GM19452 (cell line): Measurements from ENCODE around the gene PCDHB12.
"Not testable (repeated sequence)": the region's sequence is repeated elsewhere in the genome, so short reads cannot be mapped to it uniquely, and the experiment has no call there.

Source experiments
- ATAC-seq: cut with Tn5 transposase; IDR thresholded peaks from one replicate; pipeline ENCODE4 v1.9.1; 2021; ENCODE audit not compliant: unreplicated experiment

Gene PCDHB12

DNA sequence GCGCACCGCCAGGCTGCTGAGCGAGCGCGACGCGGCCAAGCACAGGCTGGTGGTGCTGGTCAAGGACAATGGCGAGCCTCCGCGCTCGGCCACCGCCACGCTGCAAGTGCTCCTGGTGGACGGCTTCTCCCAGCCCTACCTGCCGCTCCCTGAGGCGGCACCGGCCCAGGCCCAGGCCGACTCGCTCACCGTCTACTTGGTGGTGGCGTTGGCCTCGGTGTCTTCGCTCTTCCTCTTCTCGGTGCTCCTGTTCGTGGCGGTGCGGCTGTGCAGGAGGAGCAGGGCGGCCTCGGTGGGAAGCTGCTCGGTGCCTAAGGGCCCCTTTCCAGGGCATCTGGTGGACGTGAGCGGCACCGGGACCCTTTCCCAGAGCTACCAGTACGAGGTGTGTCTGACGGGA is 6.9 kb upstream of the PCDHB12 start:
- ATAC-seq = not testable (repeated sequence)

DNA sequence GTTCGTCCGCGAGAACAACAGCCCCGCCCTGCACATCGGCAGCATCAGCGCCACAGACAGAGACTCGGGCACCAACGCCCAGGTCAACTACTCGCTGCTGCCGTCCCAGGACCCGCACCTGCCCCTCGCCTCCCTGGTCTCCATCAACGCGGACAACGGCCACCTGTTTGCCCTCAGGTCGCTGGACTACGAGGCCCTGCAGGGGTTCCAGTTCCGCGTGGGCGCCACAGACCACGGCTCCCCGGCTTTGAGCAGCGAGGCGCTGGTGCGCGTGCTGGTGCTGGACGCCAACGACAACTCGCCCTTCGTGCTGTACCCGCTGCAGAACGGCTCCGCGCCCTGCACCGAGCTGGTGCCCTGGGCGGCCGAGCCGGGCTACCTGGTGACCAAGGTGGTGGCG is 1.8 kb downstream of the PCDHB12 start:
- not testable (repeated sequence) for ATAC-seq

DNA sequence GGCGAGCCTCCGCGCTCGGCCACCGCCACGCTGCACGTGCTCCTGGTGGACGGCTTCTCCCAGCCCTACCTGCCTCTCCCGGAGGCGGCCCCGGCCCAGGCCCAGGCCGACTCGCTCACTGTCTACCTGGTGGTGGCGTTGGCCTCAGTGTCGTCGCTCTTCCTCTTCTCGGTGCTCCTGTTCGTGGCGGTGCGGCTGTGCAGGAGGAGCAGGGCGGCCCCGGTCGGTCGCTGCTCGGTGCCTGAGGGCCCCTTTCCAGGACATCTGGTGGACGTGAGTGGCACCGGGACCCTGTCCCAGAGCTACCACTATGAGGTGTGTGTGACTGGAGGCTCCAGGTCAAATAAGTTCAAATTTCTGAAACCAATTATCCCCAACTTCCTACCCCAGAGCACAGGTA is 2.3 kb downstream of the PCDHB12 start:
- not testable (repeated sequence) for ATAC-seq

DNA sequence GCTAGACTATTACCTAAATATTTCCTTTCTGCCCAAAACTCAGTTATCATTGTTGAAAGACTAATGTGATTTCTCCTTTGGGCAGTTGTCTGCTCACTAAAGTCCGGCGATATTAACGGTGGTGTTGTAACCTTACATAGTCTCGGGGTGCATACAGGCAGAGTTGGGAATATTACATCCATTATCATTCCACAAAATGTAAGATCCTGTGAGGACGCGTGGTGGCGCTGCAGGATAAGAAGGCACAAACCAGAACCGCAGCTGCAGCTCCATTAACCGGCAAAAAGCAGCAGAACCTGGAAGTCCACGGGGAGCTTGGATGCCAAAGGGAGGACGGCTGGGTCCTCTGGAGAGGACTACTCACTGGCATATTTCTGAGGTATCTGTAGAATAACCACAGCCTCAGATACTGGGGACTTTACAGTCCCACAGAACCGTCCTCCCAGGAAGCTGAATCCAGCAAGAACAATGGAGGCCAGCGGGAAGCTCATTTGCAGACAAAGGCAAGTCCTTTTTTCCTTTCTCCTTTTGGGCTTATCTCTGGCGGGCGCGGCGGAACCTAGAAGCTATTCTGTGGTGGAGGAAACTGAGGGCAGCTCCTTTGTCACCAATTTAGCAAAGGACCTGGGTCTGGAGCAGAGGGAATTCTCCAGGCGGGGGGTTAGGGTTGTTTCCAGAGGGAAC is 5.3 kb downstream of the PCDHB12 start, which contains the start of gene PCDHB13:
TSS of gene PCDHB13 (plus strand) at position 264 of the 684 bp plus-strand sequence. CDS start at position 469, 205 bp downstream.
- ATAC-seq = not testable (repeated sequence)

DNA sequence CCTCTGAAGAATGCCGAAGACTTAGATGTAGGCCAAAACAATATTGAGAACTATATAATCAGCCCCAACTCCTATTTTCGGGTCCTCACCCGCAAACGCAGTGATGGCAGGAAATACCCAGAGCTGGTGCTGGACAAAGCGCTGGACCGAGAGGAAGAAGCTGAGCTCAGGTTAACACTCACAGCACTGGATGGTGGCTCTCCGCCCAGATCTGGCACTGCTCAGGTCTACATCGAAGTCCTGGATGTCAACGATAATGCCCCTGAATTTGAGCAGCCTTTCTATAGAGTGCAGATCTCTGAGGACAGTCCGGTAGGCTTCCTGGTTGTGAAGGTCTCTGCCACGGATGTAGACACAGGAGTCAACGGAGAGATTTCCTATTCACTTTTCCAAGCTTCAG is 6.1 kb downstream of the PCDHB12 start:
- not testable (repeated sequence) for ATAC-seq

DNA sequence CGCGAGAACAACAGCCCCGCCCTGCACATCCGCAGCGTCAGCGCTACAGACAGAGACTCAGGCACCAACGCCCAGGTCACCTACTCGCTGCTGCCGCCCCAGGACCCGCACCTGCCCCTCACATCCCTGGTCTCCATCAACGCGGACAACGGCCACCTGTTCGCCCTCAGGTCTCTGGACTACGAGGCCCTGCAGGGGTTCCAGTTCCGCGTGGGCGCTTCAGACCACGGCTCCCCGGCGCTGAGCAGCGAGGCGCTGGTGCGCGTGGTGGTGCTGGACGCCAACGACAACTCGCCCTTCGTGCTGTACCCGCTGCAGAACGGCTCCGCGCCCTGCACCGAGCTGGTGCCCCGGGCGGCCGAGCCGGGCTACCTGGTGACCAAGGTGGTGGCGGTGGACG is 7.0 kb downstream of the PCDHB12 start:
- ATAC-seq = not testable (repeated sequence)

DNA sequence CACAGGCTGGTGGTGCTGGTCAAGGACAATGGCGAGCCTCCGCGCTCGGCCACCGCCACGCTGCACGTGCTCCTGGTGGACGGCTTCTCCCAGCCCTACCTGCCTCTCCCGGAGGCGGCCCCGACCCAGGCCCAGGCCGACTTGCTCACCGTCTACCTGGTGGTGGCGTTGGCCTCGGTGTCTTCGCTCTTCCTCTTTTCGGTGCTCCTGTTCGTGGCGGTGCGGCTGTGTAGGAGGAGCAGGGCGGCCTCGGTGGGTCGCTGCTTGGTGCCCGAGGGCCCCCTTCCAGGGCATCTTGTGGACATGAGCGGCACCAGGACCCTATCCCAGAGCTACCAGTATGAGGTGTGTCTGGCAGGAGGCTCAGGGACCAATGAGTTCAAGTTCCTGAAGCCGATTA is 7.5 kb downstream of the PCDHB12 start:
- not testable (repeated sequence) for ATAC-seq

DNA sequence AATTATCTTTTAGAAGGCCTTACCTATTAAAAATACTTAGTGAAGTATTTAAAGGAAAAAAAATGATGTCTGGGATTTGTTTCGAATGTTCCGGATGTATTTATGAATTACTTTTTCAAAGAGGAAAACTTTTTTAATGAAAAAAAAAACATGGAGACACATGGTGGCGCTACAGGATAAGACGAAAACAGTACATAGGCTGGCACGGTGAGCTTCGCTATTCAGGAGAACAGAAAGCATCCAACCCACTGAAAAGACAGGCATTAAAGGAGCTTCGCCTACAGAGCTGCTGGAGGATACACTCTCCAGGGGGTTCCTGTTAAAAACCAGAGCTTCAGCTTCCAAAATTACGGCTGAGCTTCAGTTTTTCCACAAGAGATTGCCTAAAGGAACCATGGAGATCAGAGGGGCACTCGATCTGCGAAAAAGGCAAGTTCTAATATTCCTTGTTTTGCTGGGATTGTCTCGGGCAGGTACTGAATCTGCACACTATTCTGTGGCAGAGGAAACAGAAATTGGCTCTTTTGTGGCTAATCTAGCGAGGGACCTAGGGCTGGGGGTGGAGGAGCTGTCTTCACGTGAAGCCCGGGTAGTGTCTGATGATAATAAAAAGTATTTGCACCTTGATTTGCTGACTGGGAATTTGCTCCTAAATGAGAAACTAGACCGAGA is 14.7 kb downstream of the PCDHB12 start, which contains the start of gene PCDHB14:
TSS of gene PCDHB14 (plus strand) at position 232 of the 672 bp plus-strand sequence. CDS start at position 395, 163 bp downstream.
- ATAC-seq = no peak

DNA sequence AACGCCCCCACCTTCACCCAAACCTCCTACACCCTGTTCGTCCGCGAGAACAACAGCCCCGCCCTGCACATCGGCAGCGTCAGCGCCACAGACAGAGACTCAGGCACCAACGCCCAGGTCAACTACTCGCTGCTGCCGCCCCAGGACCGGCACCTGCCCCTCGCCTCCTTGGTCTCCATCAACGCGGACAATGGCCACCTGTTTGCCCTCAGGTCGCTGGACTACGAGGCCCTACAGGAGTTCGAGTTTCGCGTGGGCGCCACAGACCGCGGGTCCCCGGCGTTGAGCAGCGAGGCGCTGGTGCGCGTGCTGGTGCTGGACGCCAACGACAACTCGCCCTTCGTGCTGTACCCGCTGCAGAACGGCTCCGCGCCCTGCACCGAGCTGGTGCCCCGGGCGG is 16.3 kb downstream of the PCDHB12 start:
- not testable (repeated sequence) for ATAC-seq

DNA sequence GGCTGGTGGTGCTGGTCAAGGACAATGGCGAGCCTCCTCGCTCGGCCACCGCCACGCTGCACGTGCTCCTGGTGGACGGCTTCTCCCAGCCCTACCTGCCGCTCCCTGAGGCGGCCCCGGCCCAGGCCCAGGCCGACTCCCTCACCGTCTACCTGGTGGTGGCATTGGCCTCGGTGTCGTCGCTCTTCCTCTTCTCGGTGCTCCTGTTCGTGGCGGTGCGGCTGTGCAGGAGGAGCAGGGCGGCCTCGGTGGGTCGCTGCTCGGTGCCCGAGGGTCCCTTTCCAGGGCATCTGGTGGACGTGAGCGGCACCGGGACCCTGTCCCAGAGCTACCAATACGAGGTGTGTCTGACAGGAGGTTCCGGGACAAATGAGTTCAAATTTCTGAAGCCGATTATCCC is 16.9 kb downstream of the PCDHB12 start:
- not testable (repeated sequence) for ATAC-seq

DNA sequence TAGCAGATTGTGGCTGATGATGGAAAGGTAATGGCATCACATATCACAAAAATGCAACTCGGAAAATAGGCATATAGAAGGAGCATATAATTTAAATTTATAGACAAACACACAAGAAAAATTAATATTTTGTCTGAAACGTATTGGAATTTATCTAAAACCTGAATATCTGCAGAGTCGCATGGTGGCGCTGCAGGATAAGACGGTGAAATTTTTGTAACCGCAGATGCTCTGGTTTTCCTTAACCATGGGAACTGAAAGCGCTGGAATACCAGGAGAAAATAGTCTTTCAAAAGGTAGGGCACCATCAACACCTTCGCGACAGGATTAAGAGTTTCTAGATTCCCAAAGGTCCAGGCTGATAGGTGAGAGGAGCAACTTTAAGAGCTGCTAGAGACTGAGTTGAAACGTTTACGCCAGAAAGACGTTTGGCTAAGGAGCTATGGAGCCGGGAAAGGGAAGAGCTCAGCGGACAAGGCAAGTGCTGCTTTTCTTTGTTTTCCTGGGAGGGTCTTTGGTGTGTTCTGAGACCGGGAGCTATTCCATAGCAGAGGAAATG is 25.7 kb downstream of the PCDHB12 start:
- no peak for ATAC-seq

DNA sequence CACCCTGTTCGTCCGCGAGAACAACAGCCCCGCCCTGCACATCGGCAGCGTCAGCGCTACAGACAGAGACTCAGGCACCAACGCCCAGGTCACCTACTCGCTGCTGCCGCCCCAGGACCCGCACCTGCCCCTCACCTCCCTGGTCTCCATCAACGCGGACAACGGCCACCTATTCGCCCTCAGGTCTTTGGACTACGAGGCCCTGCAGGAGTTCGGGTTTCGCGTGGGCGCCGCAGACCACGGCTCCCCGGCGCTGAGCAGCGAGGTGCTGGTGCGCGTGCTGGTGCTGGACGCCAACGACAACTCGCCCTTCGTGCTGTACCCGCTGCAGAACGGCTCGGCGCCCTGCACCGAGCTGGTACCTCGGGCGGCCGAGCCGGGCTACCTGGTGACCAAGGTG is 27.4 kb downstream of the PCDHB12 start:
- ATAC-seq = not testable (repeated sequence)

DNA sequence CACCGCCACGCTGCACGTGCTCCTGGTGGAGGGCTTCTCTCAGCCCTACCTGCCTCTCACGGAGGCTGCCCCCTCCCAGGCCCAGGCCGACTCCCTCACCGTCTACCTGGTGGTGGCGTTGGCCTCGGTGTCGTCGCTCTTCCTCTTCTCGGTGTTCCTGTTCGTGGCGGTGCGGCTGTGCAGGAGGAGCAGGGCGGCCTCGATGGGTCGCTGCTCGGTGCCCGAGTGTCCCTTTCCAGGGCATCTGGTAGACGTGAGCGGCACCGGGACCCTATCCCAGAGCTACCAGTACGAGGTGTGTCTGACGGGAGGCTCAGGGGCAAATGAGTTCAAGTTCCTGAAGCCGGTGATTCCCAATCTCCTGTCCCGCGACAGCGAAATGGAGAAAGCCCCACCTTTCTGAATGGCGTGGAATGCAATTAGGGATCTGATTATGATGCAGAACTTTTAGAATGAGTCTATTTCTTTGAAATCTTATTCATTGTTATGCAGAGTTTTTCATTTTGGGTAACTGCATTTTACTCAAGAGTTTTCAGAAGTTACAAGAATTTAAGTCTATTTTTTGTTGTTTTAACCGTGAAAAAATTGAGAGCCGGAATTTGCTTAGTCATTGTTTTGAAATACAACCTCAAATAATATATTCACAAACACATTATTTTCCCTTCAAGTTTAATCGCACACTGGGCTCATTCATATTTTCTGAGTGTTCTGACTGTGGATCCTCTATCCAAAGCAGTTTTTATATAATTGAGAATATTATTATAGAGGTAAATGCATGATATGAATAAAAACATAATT is 28.2 kb downstream of the PCDHB12 start:
- no peak for ATAC-seq

DNA sequence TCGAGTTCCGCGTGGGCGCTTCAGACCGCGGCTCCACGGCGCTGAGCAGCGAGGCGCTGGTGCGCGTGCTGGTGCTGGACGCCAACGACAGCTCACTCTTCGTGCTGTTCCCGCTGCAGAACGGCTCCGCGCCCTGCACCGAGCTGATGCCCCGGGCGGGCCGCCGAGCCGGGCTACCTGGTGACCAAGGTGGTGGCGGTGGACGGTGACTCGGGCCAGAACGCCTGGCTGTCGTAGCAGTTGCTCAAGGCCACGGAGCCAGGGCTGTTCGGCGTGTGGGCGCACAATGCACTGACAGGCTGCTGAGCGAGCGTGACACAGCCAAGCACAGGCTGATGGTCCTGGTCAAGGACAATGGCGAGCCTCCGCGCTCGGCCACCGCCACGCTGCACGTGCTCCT is 33.0 kb downstream of the PCDHB12 start:
- no peak for ATAC-seq

DNA sequence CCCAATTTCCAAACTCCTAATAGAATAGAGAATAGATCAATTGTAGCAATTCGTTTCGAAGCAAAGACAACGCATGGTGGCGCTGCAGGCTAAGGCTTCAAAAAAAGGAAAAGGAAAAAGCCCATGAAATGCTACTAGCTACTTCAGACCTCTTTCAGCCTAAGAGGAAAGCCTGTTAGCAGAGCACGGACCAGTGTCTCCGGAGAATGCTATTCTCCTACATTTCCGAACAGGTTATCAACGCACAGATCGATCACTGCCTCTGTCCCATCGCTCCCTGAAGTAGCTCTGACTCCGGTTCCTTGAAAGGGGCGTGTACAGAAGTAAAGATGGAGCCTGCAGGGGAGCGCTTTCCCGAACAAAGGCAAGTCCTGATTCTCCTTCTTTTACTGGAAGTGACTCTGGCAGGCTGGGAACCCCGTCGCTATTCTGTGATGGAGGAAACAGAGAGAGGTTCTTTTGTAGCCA is 36.8 kb downstream of the PCDHB12 start, which contains the start of gene PCDHB15:
TSS of gene PCDHB15 (plus strand) at position 146 of the 468 bp plus-strand sequence. CDS start at position 330, 184 bp downstream.
- ATAC-seq = no peak

DNA sequence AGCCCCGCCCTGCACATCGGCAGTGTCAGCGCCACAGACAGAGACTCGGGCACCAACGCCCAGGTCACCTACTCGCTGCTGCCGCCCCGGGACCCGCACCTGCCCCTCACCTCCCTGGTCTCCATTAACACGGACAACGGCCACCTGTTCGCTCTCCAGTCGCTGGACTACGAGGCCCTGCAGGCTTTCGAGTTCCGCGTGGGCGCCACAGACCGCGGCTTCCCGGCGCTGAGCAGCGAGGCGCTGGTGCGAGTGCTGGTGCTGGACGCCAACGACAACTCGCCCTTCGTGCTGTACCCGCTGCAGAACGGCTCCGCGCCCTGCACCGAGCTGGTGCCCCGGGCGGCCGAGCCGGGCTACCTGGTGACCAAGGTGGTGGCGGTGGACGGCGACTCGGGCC is 38.5 kb downstream of the PCDHB12 start:
- not testable (repeated sequence) for ATAC-seq

DNA sequence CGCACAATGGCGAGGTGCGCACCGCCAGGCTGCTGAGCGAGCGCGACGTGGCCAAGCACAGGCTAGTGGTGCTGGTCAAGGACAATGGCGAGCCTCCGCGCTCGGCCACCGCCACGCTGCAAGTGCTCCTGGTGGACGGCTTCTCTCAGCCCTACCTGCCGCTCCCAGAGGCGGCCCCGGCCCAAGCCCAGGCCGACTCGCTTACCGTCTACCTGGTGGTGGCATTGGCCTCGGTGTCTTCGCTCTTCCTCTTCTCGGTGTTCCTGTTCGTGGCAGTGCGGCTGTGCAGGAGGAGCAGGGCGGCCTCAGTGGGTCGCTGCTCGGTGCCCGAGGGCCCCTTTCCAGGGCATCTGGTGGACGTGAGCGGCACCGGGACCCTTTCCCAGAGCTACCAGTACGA is 38.9 kb downstream of the PCDHB12 start:
- not testable (repeated sequence) for ATAC-seq

DNA sequence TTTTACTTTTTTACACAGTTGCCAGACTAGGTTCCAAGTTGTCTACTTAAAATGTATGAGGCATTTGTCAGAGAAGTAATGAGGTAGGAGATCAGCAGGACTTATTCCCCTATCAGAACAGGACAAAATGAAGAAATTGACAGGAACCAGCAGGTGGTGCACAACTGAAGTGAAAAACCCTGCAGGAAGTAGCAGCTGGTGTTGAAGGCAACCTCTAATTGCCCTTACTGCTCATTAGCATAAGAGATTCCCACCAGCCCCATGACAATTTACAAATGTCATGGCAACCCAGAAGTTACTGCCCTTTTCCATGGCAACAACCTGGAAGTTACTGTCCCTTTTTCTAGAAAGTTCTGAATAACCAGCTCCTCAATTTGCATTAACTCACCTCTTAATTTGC is 42.1 kb downstream of the PCDHB12 start:
- no peak for ATAC-seq

DNA sequence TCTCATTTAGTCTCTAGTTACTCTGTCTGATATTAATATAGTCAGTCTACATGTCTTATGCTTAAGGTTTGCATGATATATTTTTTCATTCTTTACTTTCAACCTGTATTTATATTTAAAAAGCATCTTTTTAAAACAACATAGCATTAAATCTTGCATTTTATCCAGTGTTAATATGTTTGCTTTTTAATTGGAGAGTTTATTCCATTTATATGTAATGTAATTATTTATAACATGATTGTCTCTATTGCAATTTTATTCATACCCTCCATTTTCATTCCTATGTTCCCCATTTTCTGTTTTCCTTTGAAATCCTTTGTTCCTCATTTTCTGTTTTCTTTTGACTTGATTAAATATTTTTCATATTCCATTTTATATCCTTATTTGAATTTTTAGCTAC is 49.9 kb downstream of the PCDHB12 start:
- ATAC-seq = no peak

DNA sequence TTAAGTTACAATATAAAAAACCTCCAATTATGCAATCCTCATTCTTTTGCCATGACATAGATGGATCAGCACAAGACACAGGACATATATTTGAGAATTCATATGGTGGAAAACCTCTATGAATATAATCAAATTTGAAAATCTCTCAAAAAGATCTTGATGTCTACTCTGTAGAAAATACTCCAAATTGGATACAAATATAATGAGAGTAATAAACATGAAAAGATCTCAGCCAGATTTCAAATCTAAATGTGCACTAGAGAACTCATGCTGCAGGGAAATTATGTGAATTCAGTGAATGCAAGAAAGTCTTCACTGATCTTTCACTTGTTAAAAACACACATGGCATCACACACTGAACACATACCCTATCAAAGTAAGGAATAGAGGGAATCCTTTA is 50.4 kb downstream of the PCDHB12 start:
- no peak for ATAC-seq
